ENCODE measurements around the gene PSMF1. TPM values are rescaled to one million over a fixed set of nuclear protein-coding genes. Genes with fewer than 3 reads are reported as not detected.
A peak's percentile ranks its signal among the peaks of the same experiment; 100 is the strongest.

Gene PSMF1
- total and polyA plus RNA-seq, 2 donors (not counting 3 experiments of a cell fraction or from before 2014, with no cell fraction given): 142 to 354 TPM

- Histone ChIP-seq H3K79me2 (ENCODE audit: control insufficient read depth, insufficient read depth, low read length) (no peaks in the 10 kb centered on the region), H3K27me3 (ENCODE audit: control insufficient read depth in 2 of 2, insufficient read depth in 2 of 2, low read length in 2 of 2) (peaks cover 14 to 26% of the 10 kb centered on the region in 2 experiments), H3K36me3 (ENCODE audit: control insufficient read depth in 2 of 2, extremely low read depth in 1 of 2, insufficient read depth in 2 of 2, low read length in 2 of 2) (no peaks in the 10 kb centered on the region), H3K9me1 (replicated peaks; ENCODE audit: control insufficient read depth, extremely low read depth, insufficient read depth, low read length) (no peaks in the 10 kb centered on the region), H3K9ac (replicated peaks; ENCODE audit: extremely low read depth, insufficient read depth, low read length) (no peak within 1 kb of the TSS), H3K4me1 (ENCODE audit: control insufficient read depth, extremely low read depth, insufficient read depth, low read length) (no peaks in the 10 kb centered on the region), H3K4me2 (ENCODE audit: insufficient read depth, low read length) (peak within 1 kb of the TSS; percentile 12), H4K20me1 (replicated peaks; ENCODE audit: control insufficient read depth, extremely low read depth, insufficient read depth, low read length) (no peaks in the 10 kb centered on the region), H2AFZ (ENCODE audit: low read depth, low read length) (peak within 1 kb of the TSS; percentile 37), H3K27ac (ENCODE audit: insufficient read depth, low read depth, low read length) (no peak within 1 kb of the TSS), H3K4me3 (replicated peaks in 1 of 3; ENCODE audit: insufficient read depth in 1 of 3, low read depth in 1 of 3, low read length in 3 of 3) (peak within 1 kb of the TSS in 2 of 3 experiments; percentile 10 to 45), H3K9me3 (replicated peaks; ENCODE audit: control insufficient read depth, insufficient read depth, low read length) (no peaks in the 10 kb centered on the region)
- dilution Hi-C loops (cut with MboI; ENCODE audit: extremely low pct_ligation_motif_present, low sequenced_read_pairs) (no loop called here), intact Hi-C loops (cut with micrococcal nuclease) (loop anchor here (1.0 to 10.0 kb wide), 4 partner anchors 66 to 366 kb away; partner anchors contain the start of gene PSMF1)
- no peak for DNase-seq (ENCODE audit: low read depth, low spot score)
- no peak for TF ChIP-seq MYC (IDR thresholded peaks at IDR 0.05; ENCODE audit: low read depth, low read length)
- no peak for TF ChIP-seq JUN (IDR thresholded peaks at IDR 0.05; ENCODE audit: borderline replicate concordance, insufficient read depth, insufficient read length, low read depth)
- peak; percentile 95 for TF ChIP-seq EZH2 (IDR thresholded peaks at IDR 0.05; ENCODE audit: borderline replicate concordance, low read depth, low read length, severe bottlenecking)
- no peak for TF ChIP-seq POLR2AphosphoS5 (IDR thresholded peaks at IDR 0.05; ENCODE audit: insufficient read depth, low read depth, low read length)
- no peak for TF ChIP-seq CTCF (IDR thresholded peaks at IDR 0.05; ENCODE audit: extremely low read depth in 1 of 2, insufficient read depth in 1 of 2, low read depth in 1 of 2, low read length in 2 of 2)
- TF ChIP-seq GATA2 (IDR thresholded peaks at IDR 0.05; ENCODE audit: insufficient read depth, insufficient read length, low read depth, low read length): no peak
- TF ChIP-seq FOS (IDR thresholded peaks at IDR 0.05; ENCODE audit: borderline replicate concordance, insufficient read depth, low read length): no peak
- FAIRE-seq: no peak
- CTCF ChIA-PET: interaction anchor here (0.9 to 1.7 kb wide), 4 partner anchors 9 to 76 kb away, joined by 3 to 7 read pairs (median 5); no protein-coding TSS in a partner anchor
- POLR2A ChIA-PET: no interaction called here
- no TSS peak for BruUV-seq (replicated peaks)
These were observed 66.4 kb downstream of the PSMF1 start, which contains the start of gene TMEM74B for GRCh38 chr20:1184638-1185315. TSS of gene TMEM74B (minus strand) at chr20:1184981. CDS start at chr20:1183801, 1,180 bp downstream.

Data from endothelial cell of umbilical vein (primary cell).